RPMI8226 (cell line): ENCODE data around the gene SHC3.

Experiments
- DNase-seq: peaks from one replicate; pipeline ENCODE4 v3.0.0-alpha.2; 2015

Gene SHC3

DNA sequence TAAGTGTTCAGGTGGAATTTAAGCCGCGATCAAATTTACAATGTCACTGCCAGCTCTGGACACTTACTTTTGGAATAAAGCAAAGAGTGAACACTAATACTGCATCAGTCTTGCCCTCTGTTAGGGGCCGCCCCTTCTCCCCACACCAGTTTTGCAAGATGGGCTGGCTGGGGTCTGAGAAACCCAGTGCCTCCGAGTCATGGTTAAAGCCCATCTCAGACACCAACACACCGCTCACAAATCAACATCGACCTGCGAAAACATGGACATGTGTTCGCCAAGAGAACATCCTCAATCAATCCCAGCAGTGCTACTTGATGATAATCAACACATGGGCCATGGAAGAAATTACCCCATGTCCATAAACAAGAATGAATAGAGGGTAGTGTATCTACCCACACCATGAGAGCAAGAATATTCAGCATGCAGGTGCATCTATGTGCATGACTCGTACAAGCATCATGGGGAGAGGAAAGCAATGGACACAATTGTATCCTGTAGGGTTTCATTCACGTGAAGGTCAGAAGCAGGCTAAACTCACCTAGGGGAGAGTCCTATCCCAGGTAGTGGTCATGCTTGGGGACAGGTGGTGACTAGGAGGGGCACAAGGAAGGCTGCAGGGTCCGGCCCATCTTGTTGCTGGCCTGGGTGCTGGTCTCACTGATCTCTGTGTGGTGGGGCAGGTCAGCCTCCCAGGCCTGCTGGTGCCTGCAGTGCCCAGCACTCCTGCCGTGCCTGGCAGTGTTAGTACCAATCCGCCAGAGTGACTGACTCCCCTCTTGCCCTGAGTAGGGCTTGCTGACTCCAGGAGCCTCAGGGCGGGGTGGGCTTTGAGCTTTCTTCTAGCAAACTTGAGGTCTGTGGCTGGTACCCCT lies 182.3 kb downstream of the SHC3 start:
- no peak for DNase-seq

- no peak for DNase-seq
These were observed 183.0 kb downstream of the SHC3 start for GRCh38 chr9:88995627-88996026.

- DNase-seq = no peak
These were observed 183.4 kb downstream of the SHC3 start for GRCh38 chr9:88995200-88995577.

GRCh38 chr9:88994469-88995199 lies 184.0 kb downstream of the SHC3 start:
- DNase-seq = no peak

DNA sequence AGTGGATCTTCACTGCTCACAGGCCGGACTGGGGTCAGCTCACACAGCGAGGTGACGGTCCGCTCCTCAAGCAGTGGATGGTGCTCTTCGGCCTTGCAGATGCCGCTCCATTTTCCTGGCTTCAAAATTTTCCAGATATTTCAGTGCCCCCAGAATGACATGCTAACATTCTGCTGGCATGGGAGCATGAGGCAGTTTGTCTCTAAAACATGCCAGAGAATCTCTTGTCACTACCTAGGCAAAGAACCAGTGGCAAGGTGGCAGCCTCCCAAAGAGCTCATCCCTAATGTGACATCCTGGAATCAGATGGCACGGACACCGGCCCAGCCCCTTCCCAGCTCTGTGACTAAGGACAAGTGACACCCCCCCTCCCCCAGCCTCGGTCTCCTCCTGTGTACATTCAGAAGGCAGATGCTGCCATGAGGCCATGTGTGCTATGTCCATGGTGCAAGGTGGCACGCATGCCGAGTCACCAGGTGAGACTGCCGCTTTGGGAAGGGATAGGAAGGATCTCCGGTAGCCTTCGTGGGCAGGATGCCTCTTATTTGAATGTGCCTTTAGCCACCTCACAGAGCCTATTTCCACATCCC lies 184.7 kb downstream of the SHC3 start:
- no peak for DNase-seq

DNA sequence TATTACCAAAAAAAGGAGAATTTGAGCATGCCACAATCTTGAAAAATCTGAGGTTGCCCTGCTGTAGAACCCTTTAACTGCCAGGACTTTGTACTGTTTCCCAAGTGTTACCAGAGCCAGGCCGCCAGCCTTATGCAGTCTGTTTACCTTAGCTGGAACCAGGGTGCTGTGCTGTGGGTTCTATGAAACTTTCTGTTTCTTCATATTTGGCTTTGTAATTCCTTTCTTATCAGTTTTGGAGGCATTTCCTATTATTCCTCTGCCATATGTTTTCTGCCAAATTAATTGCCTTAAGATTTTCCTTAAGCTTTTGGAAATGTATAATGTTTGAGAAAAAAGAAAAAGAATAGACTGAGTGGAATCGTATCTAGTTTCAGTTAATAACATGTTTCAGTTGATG lies 185.3 kb downstream of the SHC3 start:
- no peak for DNase-seq

GRCh38 chr9:88992556-88992955 lies 186.1 kb downstream of the SHC3 start:
- no peak for DNase-seq

DNA sequence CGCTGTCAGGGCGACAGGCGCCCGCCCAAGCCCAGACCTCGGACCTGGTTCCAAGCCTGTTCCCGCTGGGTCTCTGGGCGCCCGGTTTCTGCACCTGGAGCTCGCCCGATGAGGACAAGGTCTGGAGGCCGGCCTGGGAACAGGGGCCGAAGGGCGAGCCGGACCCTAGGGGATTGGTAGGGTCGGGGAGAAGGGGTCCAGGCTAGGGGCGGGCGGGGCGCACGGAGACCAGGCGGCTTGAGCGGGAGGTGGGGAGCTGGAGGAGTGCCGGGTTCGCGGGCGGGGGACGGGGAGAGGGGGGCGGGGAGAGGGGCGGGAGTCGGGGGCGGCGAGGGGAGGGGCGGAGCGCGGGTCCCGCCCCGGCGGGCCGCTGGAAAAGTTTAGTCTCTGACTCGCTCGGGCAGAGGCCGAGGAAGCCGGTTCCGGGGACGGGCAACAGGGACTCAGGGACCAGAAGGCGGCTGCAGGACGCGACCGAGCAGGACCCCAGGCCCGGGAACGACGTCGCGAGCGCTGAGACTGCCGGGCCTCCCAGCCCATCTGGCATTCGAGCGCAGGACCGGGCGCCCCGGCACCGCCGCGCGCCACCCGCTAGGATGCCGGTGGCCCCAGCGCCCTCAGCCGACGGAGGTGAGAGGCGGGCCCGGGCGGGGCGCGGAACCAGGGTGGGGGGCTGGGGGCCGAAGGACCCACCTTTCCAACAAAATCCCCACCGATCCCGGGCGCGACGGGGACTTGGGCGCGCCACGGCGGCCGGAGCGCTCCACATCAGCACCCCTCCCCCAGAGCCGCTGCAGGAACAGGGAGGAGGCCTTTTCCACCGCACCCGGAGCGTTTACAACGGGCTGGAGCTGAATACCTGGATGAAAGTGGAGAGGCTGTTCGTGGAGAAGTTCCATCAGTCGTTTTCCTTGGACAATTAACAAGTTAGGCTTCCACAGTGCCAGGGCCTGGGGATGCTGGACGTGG lies 187.3 kb downstream of the SHC3 start, which contains the start of gene S1PR3:
Gene S1PR3, plus strand, starts transcription at position 403 of the 969 bp plus-strand sequence. CDS start 9,733 bp downstream, outside the sequence.
- DNase-seq = no peak

DNA sequence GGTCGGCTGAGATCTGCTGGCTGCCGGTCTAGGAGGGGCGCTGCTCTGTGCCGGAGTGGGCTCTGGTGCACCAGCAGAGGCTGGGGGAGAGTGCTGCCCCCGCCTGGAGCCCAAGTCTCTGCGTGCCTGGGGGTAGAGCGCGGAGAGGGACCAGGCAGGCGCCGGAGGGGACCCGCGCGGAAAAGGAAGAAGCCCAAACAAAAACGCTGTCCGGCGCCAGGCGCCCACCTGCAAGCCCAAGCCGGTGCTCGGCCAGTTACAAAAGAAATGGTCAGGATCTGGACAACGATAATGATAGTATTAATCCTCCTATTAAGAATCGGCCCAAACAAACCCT lies 187.9 kb downstream of the SHC3 start:
- no peak for DNase-seq

DNA sequence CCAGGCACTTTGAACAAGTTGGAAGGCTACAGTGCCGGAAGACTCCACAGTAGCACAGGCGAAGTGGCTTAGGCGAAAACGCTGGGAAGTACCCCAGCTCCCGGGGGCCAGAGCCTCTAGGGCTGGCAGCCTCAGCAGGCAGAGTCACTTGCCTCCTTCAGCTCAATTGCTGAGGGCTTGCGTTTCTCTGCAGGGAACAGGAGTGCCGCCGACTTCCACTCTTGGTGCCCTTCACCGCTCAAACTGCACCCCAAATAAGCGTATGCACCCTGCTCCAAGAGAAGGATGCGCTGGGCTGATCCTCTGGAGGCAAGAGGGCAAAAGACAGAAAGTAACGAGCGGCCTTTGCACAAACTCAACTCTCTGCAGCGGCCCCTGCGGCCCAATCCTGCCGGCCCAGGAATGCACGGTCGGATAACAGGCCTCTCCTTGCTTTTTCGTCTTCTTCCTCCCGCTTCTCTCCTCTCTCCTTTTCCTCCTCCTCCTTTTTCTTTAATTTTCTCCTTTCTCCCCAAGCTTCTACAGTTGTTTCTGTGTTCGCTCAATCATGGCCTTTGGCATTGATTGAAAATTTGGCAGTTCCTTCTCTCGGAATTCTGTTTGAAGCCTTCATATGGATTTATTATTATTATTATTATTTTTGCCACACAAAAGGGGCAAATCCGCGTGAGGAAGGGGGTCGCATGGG lies 188.4 kb downstream of the SHC3 start:
- no peak for DNase-seq

GRCh38 chr9:88988796-88989641 lies 189.6 kb downstream of the SHC3 start:
- DNase-seq = no peak

GRCh38 chr9:88987661-88988060 lies 191.0 kb downstream of the SHC3 start:
- DNase-seq = no peak

GRCh38 chr9:88986776-88987175 lies 191.8 kb downstream of the SHC3 start:
- no peak for DNase-seq

GRCh38 chr9:88985616-88986015 lies 193.0 kb downstream of the SHC3 start:
- DNase-seq = no peak

DNA sequence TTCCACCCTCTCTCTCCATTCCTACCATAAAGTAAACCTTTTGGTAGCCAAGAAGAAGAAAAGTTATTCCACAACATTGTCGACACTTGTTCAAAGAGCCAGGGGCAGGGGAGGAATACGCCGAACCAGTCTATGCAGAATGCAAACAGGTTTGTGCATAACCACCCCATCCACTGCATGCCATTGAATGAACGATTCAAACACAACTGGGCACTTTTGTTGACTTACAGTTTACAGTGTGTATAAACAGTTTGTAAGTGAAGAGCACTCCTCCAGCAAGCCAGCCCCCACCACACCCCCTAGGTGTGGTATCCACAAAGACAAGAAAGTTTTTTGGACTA lies 194.1 kb downstream of the SHC3 start:
- DNase-seq = no peak

DNA sequence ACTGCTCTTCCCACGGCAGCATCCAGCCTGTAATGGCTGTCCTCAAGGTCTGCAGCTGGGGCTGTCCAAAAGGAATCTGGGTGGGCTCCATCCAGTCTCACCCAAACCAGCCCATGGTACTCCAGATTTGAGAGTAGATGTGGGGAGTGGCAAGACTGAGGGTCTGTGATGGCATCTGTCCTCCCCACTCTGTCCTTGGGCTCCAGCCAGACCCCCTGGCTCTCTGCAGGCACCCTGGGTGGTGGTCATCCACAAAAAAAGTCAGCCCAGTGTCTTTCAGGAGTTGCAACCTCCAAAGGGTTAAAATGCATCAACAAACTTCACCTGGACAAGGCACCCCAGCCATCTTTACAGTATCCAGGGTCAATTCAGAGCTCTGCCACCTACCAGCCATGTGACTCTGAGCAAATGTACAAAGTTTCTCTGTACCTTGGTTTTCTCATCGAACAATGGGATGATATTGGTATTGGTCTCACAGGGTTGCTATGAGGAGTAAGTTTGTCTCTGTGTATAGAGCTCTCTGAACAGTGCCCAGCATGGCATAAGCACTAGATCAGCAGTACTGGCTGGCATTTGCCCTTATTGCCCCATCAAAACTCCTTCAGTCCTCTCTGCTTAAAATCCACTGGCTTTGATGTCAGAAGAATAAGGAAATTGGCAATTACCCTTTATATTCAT lies 194.6 kb downstream of the SHC3 start:
- DNase-seq = no peak

DNA sequence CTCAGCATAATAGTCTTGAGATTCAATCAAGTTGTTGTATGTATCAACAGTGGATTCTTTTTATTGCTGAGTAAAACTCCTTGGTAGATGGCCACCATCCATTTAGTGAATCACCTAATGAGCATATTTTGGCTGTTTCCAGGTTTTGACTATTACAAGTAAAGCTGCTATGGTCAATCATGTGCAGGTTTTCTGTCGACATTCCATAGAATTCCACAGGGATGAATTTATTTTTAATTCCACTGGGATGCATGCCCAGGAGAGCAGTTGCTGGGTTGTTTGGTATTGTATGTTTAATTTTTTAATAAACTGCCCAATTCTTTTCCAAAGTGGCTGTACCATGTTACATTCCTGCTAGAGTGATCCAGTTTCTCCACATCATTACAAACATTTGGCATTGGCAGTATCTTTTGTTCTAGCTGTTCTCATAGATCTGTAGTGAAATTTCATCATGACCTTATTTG lies 197.8 kb downstream of the SHC3 start:
- no peak for DNase-seq

DNA sequence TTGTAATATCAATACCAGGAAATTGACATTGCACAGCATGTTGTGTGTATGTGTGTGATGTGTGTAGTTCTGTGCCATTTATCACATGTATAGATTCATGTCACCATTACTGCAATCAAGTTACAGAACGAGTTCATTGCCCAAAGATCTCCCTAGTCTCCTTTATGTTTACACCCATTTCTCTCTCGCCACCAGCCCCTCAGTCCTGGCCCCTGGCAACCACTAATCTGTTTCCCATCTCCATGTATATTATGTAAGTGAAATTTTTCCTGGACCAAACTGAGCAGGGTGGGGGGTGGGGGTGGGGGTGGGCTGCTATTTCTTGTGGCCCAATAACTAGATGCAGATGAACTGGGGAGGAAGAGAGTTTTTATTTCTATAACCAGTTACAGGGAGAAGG lies 198.8 kb downstream of the SHC3 start:
- no peak for DNase-seq

DNA sequence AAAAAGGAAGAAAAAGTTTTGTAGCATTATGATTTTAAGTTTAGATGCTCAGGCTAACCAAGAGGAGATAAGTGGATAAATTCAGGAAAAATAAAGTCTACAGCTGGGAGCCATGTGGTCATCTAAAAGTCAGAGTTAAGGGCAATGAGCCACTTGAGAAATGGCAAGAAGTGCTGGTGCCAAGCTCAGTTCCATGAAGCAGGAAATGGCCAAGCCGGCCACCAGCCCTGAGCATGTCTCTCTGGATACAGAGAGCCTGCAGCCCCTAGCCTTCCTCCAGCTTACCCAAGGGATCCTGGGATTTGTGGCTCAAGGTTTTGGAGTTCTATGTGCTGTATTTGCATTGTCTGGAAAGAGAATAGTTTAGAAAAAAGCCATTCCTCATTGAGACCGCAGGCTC lies 199.6 kb downstream of the SHC3 start:
- DNase-seq = no peak

DNA sequence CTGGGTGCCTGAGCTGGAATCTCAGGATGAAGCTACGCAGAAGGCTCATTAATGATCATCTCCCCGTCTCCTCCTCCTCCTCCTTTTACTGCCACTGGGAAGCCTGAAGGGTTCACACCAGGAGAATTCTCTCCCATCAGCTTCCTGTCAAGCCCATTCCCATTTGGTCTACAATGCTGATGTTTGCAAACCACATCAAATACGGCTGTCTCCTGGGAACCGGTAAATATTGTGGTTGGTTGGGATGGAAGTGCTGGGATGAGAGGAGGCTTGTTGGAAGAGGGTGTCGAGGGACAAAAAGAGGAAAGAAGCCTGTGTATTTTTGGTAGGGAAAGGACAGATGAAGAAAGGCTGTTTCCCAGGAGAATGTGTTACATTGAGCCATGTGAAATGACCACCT lies 200.6 kb downstream of the SHC3 start:
- DNase-seq = no peak

GRCh38 chr9:88976890-88977257 lies 201.7 kb downstream of the SHC3 start:
- no peak for DNase-seq
